Stimulated activated CD4-positive, alpha-beta T cell treated with anti-CD3 and anti-CD28 coated beads, Interleukin-12 subunit alpha, Interleukin-12 subunit beta, amount 100 ng/mL, for 4 hours (primary cell): ENCODE measurements around the gene TRIM27.
"Not testable (repeated sequence)": the region's sequence is repeated elsewhere in the genome, so short reads cannot be mapped to it uniquely, and the experiment has no call there.

Experiments
- DNase-seq: peaks from one replicate; pipeline ENCODE4 v3.0.0-alpha.2; 2020

Gene TRIM27

GRCh38 chr6:28923318-28924102 lies at the start of gene TRIM27:
Gene TRIM27, minus strand, starts transcription at chr6:28923985. Its CDS starts 353 bp downstream, at chr6:28923632.
- peak; percentile 84 for DNase-seq

GRCh38 chr6:28970056-28970455 lies 46.3 kb upstream of the TRIM27 start:
- not testable (repeated sequence) for DNase-seq

- DNase-seq: no peak
Observed at GRCh38 chr6:28969129-28969528, 45.3 kb upstream of the TRIM27 start.

- no peak for DNase-seq
Observed at GRCh38 chr6:28968476-28968875, 44.7 kb upstream of the TRIM27 start.

- no peak for DNase-seq
Observed at GRCh38 chr6:28965706-28966105, 41.9 kb upstream of the TRIM27 start.

- no peak for DNase-seq
Observed at GRCh38 chr6:28960846-28961500, 37.2 kb upstream of the TRIM27 start.

- DNase-seq: not testable (repeated sequence)
Observed at GRCh38 chr6:28958561-28959243, 34.9 kb upstream of the TRIM27 start.

GRCh38 chr6:28957795-28958314 lies 34.1 kb upstream of the TRIM27 start:
- DNase-seq: not testable (repeated sequence)

- DNase-seq: no peak
Observed at GRCh38 chr6:28956331-28956730, 32.5 kb upstream of the TRIM27 start.

- no peak for DNase-seq
Observed at GRCh38 chr6:28953585-28954258, 29.9 kb upstream of the TRIM27 start.

GRCh38 chr6:28953039-28953584 lies 29.3 kb upstream of the TRIM27 start:
- DNase-seq: peak; percentile 68

GRCh38 chr6:28949656-28950195 lies 25.9 kb upstream of the TRIM27 start:
- DNase-seq: not testable (repeated sequence)

GRCh38 chr6:28948782-28949486 lies 25.1 kb upstream of the TRIM27 start:
- DNase-seq: no peak

GRCh38 chr6:28947831-28948270 lies 24.1 kb upstream of the TRIM27 start:
- DNase-seq: no peak

- no peak for DNase-seq
Observed at GRCh38 chr6:28947067-28947765, 23.4 kb upstream of the TRIM27 start.

- no peak for DNase-seq
Observed at GRCh38 chr6:28945349-28945748, 21.6 kb upstream of the TRIM27 start.

GRCh38 chr6:28944412-28944865 lies 20.7 kb upstream of the TRIM27 start:
- peak; percentile 69 for DNase-seq

GRCh38 chr6:28943557-28944411 lies 20.0 kb upstream of the TRIM27 start:
- DNase-seq: peak; percentile 71

GRCh38 chr6:28943223-28943556 lies 19.4 kb upstream of the TRIM27 start:
- no peak for DNase-seq
